ENCODE data around the gene AURKB.
"Not testable (repeated sequence)": the region's sequence is repeated elsewhere in the genome, so short reads cannot be mapped to it uniquely, and the experiment has no call there.

The AURKB gene

DNA sequence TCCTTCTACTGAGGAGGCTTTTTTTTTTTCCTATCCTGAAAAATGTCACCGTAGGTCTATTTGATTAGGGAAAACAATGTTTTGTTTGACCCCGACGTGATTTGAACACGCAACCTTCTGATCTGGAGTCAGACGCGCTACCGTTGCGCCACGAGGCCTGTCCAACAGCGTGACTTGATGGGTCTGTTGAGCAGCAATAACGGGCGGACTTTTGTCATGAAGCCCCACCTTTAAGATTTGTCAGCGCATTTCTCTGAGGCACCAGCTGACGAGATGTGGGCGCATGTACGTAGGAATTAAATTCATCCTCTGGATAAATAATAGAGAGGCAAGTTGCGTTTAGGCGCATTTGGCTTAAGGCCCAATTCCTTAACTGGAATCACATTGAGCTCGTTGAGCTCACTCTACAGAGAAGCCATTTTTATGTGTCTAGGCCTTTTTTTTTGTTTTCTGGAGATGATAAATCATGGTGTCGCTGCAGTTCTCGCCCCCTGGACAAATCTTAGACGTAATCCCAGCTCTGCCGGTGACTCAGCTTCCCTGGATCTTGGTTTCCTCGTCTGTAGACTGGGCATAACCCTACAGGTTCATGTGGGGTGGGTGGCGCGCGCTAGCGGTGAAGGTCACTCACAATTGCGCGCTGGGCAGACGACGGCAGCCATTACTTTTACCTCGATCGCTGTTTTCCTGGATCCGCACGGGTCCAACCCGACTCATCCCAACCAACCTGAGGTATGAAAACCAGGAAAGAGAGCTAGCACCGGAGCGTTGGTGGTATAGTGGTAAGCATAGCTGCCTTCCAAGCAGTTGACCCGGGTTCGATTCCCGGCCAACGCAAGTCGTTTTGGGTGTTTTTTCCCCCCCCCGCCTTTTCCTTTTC is 10.6 kb upstream of the AURKB start:
- peaks cover 8% of the 10 kb centered on the region for H3K27me3 Mint-ChIP-seq (ENCODE audit: low read depth)
- peaks cover 14% of the 10 kb centered on the region for H3K36me3 Mint-ChIP-seq (ENCODE audit: low read depth)
- H3K4me3 Mint-ChIP-seq, result peak overlapping the region; percentile 93
- DNase-seq (ENCODE audit: low spot score), result peak; percentile 86
- H3K27ac Mint-ChIP-seq, result peak overlapping the region; percentile 97
- peaks cover 31% of the 10 kb centered on the region for H3K4me1 Mint-ChIP-seq (ENCODE audit: low read depth)
- no peaks in the 10 kb centered on the region for H3K9me3 Mint-ChIP-seq

DNA sequence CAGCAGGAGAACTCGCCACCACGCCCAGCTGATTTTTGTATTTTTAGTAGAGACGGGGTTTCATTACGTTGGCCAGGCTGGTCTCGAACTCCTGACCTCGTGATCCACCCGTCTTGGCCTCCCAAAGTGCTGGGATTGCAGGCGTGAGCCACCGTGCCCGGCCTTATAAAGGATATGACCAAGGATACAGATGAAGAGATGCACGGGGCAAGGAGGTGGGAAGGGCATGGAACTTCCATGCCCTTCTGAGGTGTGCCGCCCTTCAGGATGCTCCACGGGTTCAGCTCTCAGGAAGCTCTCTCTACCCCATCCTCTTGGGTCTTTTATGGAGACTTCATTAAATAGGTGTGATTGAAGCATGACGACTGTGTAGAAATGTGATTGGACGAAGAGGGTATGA is 3.6 kb upstream of the AURKB start:
- H3K4me3 Mint-ChIP-seq, result not testable (repeated sequence)

DNA sequence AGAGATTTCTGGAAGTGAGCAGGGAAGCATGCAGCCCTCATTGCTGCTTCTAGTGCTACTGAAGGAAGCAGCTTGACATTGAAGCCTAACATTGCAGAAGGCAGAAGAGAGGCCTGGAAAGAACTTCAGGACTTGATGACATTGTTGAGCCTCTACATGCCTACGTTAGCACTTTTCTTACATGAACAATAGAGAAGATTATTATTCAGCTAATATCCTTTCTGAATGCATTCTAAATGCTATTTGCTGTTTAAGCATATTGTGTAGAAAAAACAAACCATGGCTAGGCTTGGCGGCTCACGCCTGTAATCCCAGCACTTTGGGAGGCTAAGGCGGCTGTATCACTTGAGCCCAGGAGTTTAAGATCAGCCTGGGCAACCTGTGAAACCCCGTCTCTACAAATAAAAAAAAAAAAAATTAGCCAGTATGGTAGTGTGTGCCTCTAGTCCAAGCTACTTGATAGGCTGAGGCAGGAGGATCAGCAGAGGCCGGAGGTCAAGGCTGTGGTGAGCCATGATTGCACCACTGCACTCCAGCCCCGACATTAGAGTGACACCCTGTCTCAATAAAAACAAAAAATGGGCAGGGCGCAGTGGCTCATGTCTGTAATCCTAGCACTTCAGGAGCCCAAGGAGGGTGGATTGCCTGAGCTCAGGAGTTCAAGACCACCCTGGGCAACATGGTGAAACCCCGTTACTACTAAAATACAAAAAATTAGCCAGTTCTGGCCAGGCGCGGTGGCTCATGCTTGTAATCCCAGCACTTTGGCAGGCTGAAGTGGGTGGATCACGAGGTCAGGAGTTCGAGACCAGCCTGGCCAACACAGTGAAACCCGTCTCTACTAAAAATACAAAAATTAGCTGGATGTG is 2.2 kb upstream of the AURKB start:
- H3K27ac Mint-ChIP-seq, result no peak overlapping the region
- H3K4me3 Mint-ChIP-seq, result no peak overlapping the region
- no peak for DNase-seq (ENCODE audit: low spot score)
- H3K36me3 Mint-ChIP-seq (ENCODE audit: low read depth), result peaks cover 16% of the 10 kb centered on the region
- peaks cover 19% of the 10 kb centered on the region for H3K4me1 Mint-ChIP-seq (ENCODE audit: low read depth)
- peaks cover 3% of the 10 kb centered on the region for H3K27me3 Mint-ChIP-seq (ENCODE audit: low read depth)
- H3K9me3 Mint-ChIP-seq, result no peaks in the 10 kb centered on the region

More for the DNA sequence above, 3.6 kb upstream of the AURKB start:
- H3K36me3 Mint-ChIP-seq (ENCODE audit: low read depth), result peaks cover 10% of the 10 kb centered on the region
- not testable (repeated sequence) for H3K27ac Mint-ChIP-seq; DNase-seq (ENCODE audit: low spot score); H3K27me3 Mint-ChIP-seq (ENCODE audit: low read depth); H3K9me3 Mint-ChIP-seq
- peaks cover 12% of the 10 kb centered on the region for H3K4me1 Mint-ChIP-seq (ENCODE audit: low read depth)

- H3K4me1 Mint-ChIP-seq (ENCODE audit: low read depth), result peaks cover 25% of the 10 kb centered on the region
- H3K36me3 Mint-ChIP-seq (ENCODE audit: low read depth), result peaks cover 32% of the 10 kb centered on the region
Observed at GRCh38 chr17:8210761-8211458, 535 bp upstream of the AURKB start.

DNA sequence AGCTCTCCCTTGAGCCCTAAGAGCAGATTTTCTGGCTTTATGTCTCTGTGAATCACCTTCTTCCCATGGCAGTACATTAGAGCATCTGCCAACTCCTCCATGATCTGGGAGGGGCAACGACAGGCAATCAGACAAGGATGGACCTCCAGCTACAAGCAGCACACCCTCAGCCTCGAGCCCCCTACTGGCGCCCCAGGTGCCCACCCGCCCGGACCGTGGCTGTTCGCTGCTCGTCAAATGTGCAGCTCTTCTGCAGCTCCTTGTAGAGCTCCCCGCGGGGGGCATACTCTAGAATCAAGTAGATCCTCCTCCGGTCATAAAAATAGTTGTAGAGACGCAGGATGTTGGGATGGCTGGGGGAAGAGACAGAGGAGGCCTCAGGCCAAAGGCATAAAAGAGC is 3.8 kb downstream of the AURKB start:
- H3K27ac Mint-ChIP-seq, result peak overlapping the region; percentile 47

More at GRCh38 chr17:8210761-8211458, 535 bp upstream of the AURKB start:
- peaks cover 3% of the 10 kb centered on the region for H3K27me3 Mint-ChIP-seq (ENCODE audit: low read depth)
- no peaks in the 10 kb centered on the region for H3K9me3 Mint-ChIP-seq
- peak overlapping the region; percentile 96 for H3K4me3 Mint-ChIP-seq
- H3K27ac Mint-ChIP-seq, result peak overlapping the region; percentile 96
- no peak for DNase-seq (ENCODE audit: low spot score)

DNA sequence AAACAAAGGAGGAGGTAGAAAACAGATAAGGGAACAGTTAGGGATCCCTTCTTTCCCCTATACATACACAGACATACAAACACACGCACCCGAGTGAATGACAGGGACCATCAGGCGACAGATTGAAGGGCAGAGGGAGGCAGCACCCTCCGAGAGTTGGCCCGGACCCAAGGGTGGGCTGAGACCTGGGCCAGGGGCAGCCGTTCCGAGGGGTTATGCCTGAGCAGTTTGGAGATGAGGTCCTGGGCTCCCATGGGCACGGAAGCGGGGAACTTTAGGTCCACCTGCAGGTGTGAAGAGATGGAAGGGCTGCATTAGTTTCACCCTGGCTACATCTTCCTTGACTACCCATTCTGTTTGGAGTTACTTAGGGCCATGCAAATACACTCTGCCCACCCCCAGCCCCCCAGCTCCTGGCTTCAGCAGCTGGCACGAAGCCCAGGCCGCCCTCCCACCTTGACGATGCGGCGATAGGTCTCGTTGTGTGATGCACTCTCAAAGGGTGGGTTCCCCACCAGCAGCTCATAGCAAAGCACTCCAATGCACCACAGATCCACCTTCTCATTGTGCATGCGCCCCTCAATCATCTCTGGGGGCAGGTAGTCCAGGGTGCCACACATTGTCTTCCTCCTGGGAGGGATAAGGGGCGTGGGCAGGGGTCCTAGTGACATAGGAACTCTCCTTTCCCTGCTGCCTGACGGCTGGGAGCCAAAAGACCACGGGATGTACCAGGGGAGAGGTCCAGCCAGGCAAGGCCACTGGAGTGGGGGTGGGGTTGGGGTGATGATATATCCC is 5.4 kb downstream of the AURKB start:
- no peaks in the 10 kb centered on the region for H3K9me3 Mint-ChIP-seq
- no peak overlapping the region for H3K4me3 Mint-ChIP-seq

More for the DNA sequence above, 3.8 kb downstream of the AURKB start:
- Mint-ChIP-seq H3K27me3 (ENCODE audit: low read depth) (no peaks in the 10 kb centered on the region), H3K36me3 (ENCODE audit: low read depth) (peaks cover 59% of the 10 kb centered on the region), H3K4me3 (peak overlapping the region; percentile 48), H3K9me3 (no peaks in the 10 kb centered on the region), H3K4me1 (ENCODE audit: low read depth) (peaks cover 27% of the 10 kb centered on the region)
- DNase-seq (ENCODE audit: low spot score), result no peak

GRCh38 chr17:8192070-8192815 is 18.1 kb downstream of the AURKB start:
- H3K4me1 Mint-ChIP-seq (ENCODE audit: low read depth), result peaks cover 18% of the 10 kb centered on the region
- no peaks in the 10 kb centered on the region for H3K27me3 Mint-ChIP-seq (ENCODE audit: low read depth)
- H3K36me3 Mint-ChIP-seq (ENCODE audit: low read depth), result peaks cover 2% of the 10 kb centered on the region
- no peak overlapping the region for H3K4me3 Mint-ChIP-seq
- H3K9me3 Mint-ChIP-seq, result no peaks in the 10 kb centered on the region
- DNase-seq (ENCODE audit: low spot score), result peak; percentile 78
- H3K27ac Mint-ChIP-seq, result no peak overlapping the region

More for the DNA sequence above, 5.4 kb downstream of the AURKB start:
- peak overlapping the region; percentile 45 for H3K27ac Mint-ChIP-seq
- DNase-seq (ENCODE audit: low spot score), result no peak
- peaks cover 64% of the 10 kb centered on the region for H3K36me3 Mint-ChIP-seq (ENCODE audit: low read depth)
- peaks cover 26% of the 10 kb centered on the region for H3K4me1 Mint-ChIP-seq (ENCODE audit: low read depth)
- peaks cover 2% of the 10 kb centered on the region for H3K27me3 Mint-ChIP-seq (ENCODE audit: low read depth)

GRCh38 chr17:8190506-8190905 is 19.9 kb downstream of the AURKB start:
- H3K27ac Mint-ChIP-seq, result peak overlapping the region; percentile 93
- H3K9me3 Mint-ChIP-seq, result no peaks in the 10 kb centered on the region
- peaks cover 10% of the 10 kb centered on the region for H3K4me1 Mint-ChIP-seq (ENCODE audit: low read depth)
- H3K4me3 Mint-ChIP-seq, result no peak overlapping the region
- H3K36me3 Mint-ChIP-seq (ENCODE audit: low read depth), result no peaks in the 10 kb centered on the region
- DNase-seq (ENCODE audit: low spot score), result no peak
- no peaks in the 10 kb centered on the region for H3K27me3 Mint-ChIP-seq (ENCODE audit: low read depth)

DNA sequence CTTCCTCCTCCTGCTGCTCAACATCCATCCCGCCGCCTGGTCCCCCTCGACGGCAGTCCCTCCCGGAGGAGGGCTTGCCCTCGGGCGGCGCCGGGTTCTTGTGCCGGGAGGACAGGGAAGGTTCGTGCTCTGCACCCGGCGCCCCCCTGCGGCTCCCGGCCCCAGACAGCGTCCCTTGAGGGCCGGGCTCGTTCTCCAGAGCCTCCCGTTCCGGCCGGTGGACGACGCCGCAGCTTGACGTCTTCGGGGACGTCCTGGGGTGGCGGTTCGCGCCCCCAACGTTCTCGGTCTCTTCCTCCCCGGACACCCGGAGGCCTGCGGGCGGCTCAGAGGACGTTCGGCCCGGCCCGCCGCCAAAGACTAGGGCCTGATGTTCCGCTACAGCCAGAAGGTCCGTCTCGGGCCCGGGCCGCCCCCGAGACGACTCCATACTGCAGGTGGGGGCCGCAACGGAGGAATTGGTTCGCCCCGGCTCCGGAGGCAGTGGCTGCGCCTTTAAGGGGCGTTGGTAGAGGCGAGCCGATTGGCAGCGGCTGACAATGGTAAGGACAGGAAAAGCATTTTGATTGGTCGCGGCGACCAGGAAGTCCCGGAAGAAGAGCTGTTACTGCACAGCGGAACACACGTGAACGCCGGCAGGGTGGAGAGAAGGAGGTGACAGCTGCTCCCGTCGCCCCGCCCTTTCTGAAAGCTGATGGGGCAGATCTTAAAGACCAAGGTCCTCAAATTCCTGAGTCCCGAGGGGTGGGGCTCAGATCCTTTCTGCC is 20.5 kb downstream of the AURKB start, which contains the start of gene BORCS6:
Gene BORCS6 (minus strand): TSS at position 470 of the 767 bp plus-strand sequence. CDS start 40 bp downstream, at position 430.
- no peaks in the 10 kb centered on the region for H3K27me3 Mint-ChIP-seq (ENCODE audit: low read depth)
- H3K4me1 Mint-ChIP-seq (ENCODE audit: low read depth), result peaks cover 10% of the 10 kb centered on the region
- no peaks in the 10 kb centered on the region for H3K9me3 Mint-ChIP-seq
- H3K27ac Mint-ChIP-seq, result peak within 1 kb of the TSS; percentile 93
- H3K36me3 Mint-ChIP-seq (ENCODE audit: low read depth), result no peaks in the 10 kb centered on the region
- DNase-seq (ENCODE audit: low spot score), result peak; percentile 96
- H3K4me3 Mint-ChIP-seq, result no peak within 1 kb of the TSS

GRCh38 chr17:8189041-8189710 is 21.2 kb downstream of the AURKB start:
- Mint-ChIP-seq H3K9me3 (no peaks in the 10 kb centered on the region), H3K36me3 (ENCODE audit: low read depth) (no peaks in the 10 kb centered on the region), H3K27me3 (ENCODE audit: low read depth) (no peaks in the 10 kb centered on the region), H3K4me3 (no peak overlapping the region), H3K27ac (peak overlapping the region; percentile 93), H3K4me1 (ENCODE audit: low read depth) (peaks cover 12% of the 10 kb centered on the region)
- DNase-seq (ENCODE audit: low spot score), result peak; percentile 36

GRCh38 chr17:8188263-8188839 is 22.0 kb downstream of the AURKB start:
- peaks cover 17% of the 10 kb centered on the region for H3K4me1 Mint-ChIP-seq (ENCODE audit: low read depth)
- peaks cover 4% of the 10 kb centered on the region for H3K27me3 Mint-ChIP-seq (ENCODE audit: low read depth)
- no peak for DNase-seq (ENCODE audit: low spot score)
- H3K36me3 Mint-ChIP-seq (ENCODE audit: low read depth), result no peaks in the 10 kb centered on the region
- no peak overlapping the region for H3K27ac Mint-ChIP-seq
- no peak overlapping the region for H3K4me3 Mint-ChIP-seq
- H3K9me3 Mint-ChIP-seq, result no peaks in the 10 kb centered on the region
